ENCODE data around the gene NOX5. TPM values are rescaled to one million over a fixed set of nuclear protein-coding genes. Genes with fewer than 3 reads are reported as not detected.
A peak's percentile ranks its signal among the peaks of the same experiment; 100 is the strongest.

The NOX5 gene
- total RNA-seq, 2 experiments from 2014 or later: not detected

GRCh38 chr15:69013726-69014406 lies 629 bp upstream of the NOX5 start:
- ChIA-PET CTCF (no interaction called here), POLR2A (no interaction called here)
- Mint-ChIP-seq H3K36me3 (ENCODE audit: low read depth) (no peaks in the 10 kb centered on the region), H3K27ac (no peak overlapping the region), H3K4me1 (no peaks in the 10 kb centered on the region), H3K4me3 (no peak overlapping the region), H3K9me3 (peaks cover 15% of the 10 kb centered on the region), H3K27me3 (peaks cover 7% of the 10 kb centered on the region)
- DNase-seq: no peak

- Mint-ChIP-seq H3K36me3 (ENCODE audit: low read depth) (no peaks in the 10 kb centered on the region), H3K27ac (no peak overlapping the region), H3K4me3 (no peak overlapping the region), H3K27me3 (peaks cover 14% of the 10 kb centered on the region), H3K4me1 (no peaks in the 10 kb centered on the region), H3K9me3 (peaks cover 4% of the 10 kb centered on the region)
- DNase-seq: no peak
- CTCF ChIA-PET: interaction anchor here (0.6 kb wide), 1 partner anchor 67 kb away, joined by 3 read pairs; no protein-coding TSS in a partner anchor
- POLR2A ChIA-PET: no interaction called here
Measured at GRCh38 chr15:69015591-69015990, 1.1 kb downstream of the NOX5 start.

- Mint-ChIP-seq H3K27ac (no peak overlapping the region), H3K4me3 (no peak overlapping the region), H3K4me1 (no peaks in the 10 kb centered on the region), H3K27me3 (peaks cover 14% of the 10 kb centered on the region), H3K36me3 (ENCODE audit: low read depth) (no peaks in the 10 kb centered on the region), H3K9me3 (peaks cover 4% of the 10 kb centered on the region)
- ChIA-PET CTCF (no interaction called here), POLR2A (no interaction called here)
- DNase-seq: no peak
Measured at GRCh38 chr15:69016021-69016595, 1.6 kb downstream of the NOX5 start.

GRCh38 chr15:69017978-69018377 lies 3.5 kb downstream of the NOX5 start:
- peaks cover 23% of the 10 kb centered on the region for H3K27me3 Mint-ChIP-seq
- H3K4me3 Mint-ChIP-seq: no peak overlapping the region
- no peaks in the 10 kb centered on the region for H3K9me3 Mint-ChIP-seq
- H3K4me1 Mint-ChIP-seq: no peaks in the 10 kb centered on the region
- H3K36me3 Mint-ChIP-seq (ENCODE audit: low read depth): no peaks in the 10 kb centered on the region
- no peak overlapping the region for H3K27ac Mint-ChIP-seq
- ChIA-PET POLR2A (no interaction called here), CTCF (no interaction called here)
- DNase-seq: no peak

- no peaks in the 10 kb centered on the region for H3K4me1 Mint-ChIP-seq
- no peak overlapping the region for H3K27ac Mint-ChIP-seq
- H3K27me3 Mint-ChIP-seq: peaks cover 25% of the 10 kb centered on the region
- H3K36me3 Mint-ChIP-seq (ENCODE audit: low read depth): no peaks in the 10 kb centered on the region
- no peaks in the 10 kb centered on the region for H3K9me3 Mint-ChIP-seq
- CTCF ChIA-PET: interaction anchor here (0.6 kb wide), 1 partner anchor 238 kb away, joined by 3 read pairs; no protein-coding TSS in a partner anchor
- no peak overlapping the region for H3K4me3 Mint-ChIP-seq
- POLR2A ChIA-PET: interaction anchor here (0.6 kb wide), 1 partner anchor 117 kb away, joined by 3 read pairs; no protein-coding TSS in a partner anchor
- DNase-seq: no peak
Measured at GRCh38 chr15:69018951-69019350, 4.5 kb downstream of the NOX5 start.

- H3K27me3 Mint-ChIP-seq: peaks cover 27% of the 10 kb centered on the region
Measured at GRCh38 chr15:69021895-69022294, 7.4 kb downstream of the NOX5 start.

GRCh38 chr15:69025320-69025719 lies 10.8 kb downstream of the NOX5 start:
- POLR2A ChIA-PET: no interaction called here

More at GRCh38 chr15:69021895-69022294, 7.4 kb downstream of the NOX5 start:
- H3K36me3 Mint-ChIP-seq (ENCODE audit: low read depth): no peaks in the 10 kb centered on the region
- H3K4me1 Mint-ChIP-seq: no peaks in the 10 kb centered on the region
- ChIA-PET CTCF (interaction anchor here (1.7 to 2.1 kb wide), 2 partner anchors 10 to 19 kb away, joined by 3 to 5 read pairs; no protein-coding TSS in a partner anchor), POLR2A (no interaction called here)
- H3K9me3 Mint-ChIP-seq: no peaks in the 10 kb centered on the region
- DNase-seq: no peak
- no peak overlapping the region for H3K27ac Mint-ChIP-seq
- H3K4me3 Mint-ChIP-seq: no peak overlapping the region

GRCh38 chr15:69026355-69026754 lies 11.9 kb downstream of the NOX5 start:
- ChIA-PET POLR2A (no interaction called here), CTCF (no interaction called here)
- Mint-ChIP-seq H3K36me3 (ENCODE audit: low read depth) (no peaks in the 10 kb centered on the region), H3K9me3 (no peaks in the 10 kb centered on the region), H3K27me3 (peaks cover 21% of the 10 kb centered on the region), H3K4me3 (no peak overlapping the region), H3K4me1 (peaks cover 2% of the 10 kb centered on the region), H3K27ac (no peak overlapping the region)
- DNase-seq: no peak

More at GRCh38 chr15:69025320-69025719, 10.8 kb downstream of the NOX5 start:
- Mint-ChIP-seq H3K9me3 (no peaks in the 10 kb centered on the region), H3K4me3 (no peak overlapping the region), H3K27ac (no peak overlapping the region), H3K36me3 (ENCODE audit: low read depth) (no peaks in the 10 kb centered on the region), H3K4me1 (no peaks in the 10 kb centered on the region), H3K27me3 (peaks cover 17% of the 10 kb centered on the region)
- DNase-seq: no peak
- CTCF ChIA-PET: no interaction called here

- ChIA-PET CTCF (no interaction called here), POLR2A (no interaction called here)
- Mint-ChIP-seq H3K4me3 (no peak overlapping the region), H3K36me3 (ENCODE audit: low read depth) (no peaks in the 10 kb centered on the region), H3K4me1 (peaks cover 6% of the 10 kb centered on the region), H3K27me3 (peaks cover 17% of the 10 kb centered on the region), H3K9me3 (no peaks in the 10 kb centered on the region), H3K27ac (no peak overlapping the region)
- DNase-seq: no peak
Measured at GRCh38 chr15:69027976-69028518, 13.6 kb downstream of the NOX5 start.

GRCh38 chr15:69031013-69032001 lies 16.8 kb downstream of the NOX5 start:
- Mint-ChIP-seq H3K9me3 (no peaks in the 10 kb centered on the region), H3K4me3 (peak overlapping the region; percentile 41), H3K27ac (no peak overlapping the region), H3K4me1 (peaks cover 8% of the 10 kb centered on the region), H3K36me3 (ENCODE audit: low read depth) (no peaks in the 10 kb centered on the region), H3K27me3 (peaks cover 11% of the 10 kb centered on the region)
- ChIA-PET CTCF (interaction anchor here (1.1 to 1.8 kb wide), 3 partner anchors 9 to 32 kb away, joined by 5 read pairs; no protein-coding TSS in a partner anchor), POLR2A (interaction anchor here (0.5 kb wide), 1 partner anchor 13 kb away, joined by 3 read pairs; no protein-coding TSS in a partner anchor)
- peak; percentile 20 for DNase-seq

- CTCF ChIA-PET: interaction anchor here (1.1 to 1.8 kb wide), 3 partner anchors 9 to 33 kb away, joined by 5 read pairs; no protein-coding TSS in a partner anchor
- Mint-ChIP-seq H3K4me3 (peak overlapping the region; percentile 41), H3K27me3 (peaks cover 11% of the 10 kb centered on the region), H3K27ac (no peak overlapping the region), H3K9me3 (no peaks in the 10 kb centered on the region), H3K36me3 (ENCODE audit: low read depth) (no peaks in the 10 kb centered on the region), H3K4me1 (peaks cover 8% of the 10 kb centered on the region)
- DNase-seq: no peak
- POLR2A ChIA-PET: no interaction called here
Measured at GRCh38 chr15:69032031-69032430, 17.5 kb downstream of the NOX5 start.

GRCh38 chr15:69032703-69033373 lies 18.3 kb downstream of the NOX5 start:
- Mint-ChIP-seq H3K27ac (no peak overlapping the region), H3K9me3 (no peaks in the 10 kb centered on the region), H3K36me3 (ENCODE audit: low read depth) (no peaks in the 10 kb centered on the region), H3K27me3 (peaks cover 11% of the 10 kb centered on the region), H3K4me1 (peaks cover 8% of the 10 kb centered on the region), H3K4me3 (no peak overlapping the region)
- ChIA-PET POLR2A (no interaction called here), CTCF (interaction anchor here (1.8 kb wide), 2 partner anchors 8 to 11 kb away, joined by 5 read pairs; no protein-coding TSS in a partner anchor)
- DNase-seq: no peak

Data from activated CD4-positive, alpha-beta T cell treated with anti-CD3 and anti-CD28 coated beads, Interleukin-2, amount 10 ng/mL, durations not matched to agents 7 days and 5 days (primary cell).